ENCODE results near the gene ZBED3. TPM values are rescaled to one million over a fixed set of nuclear protein-coding genes. Genes with fewer than 3 reads are reported as not detected.

The ZBED3 gene
- total and polyA plus RNA-seq, 8 donors = 3.1 to 132 (median 6.9) TPM

- no peaks in the 10 kb centered on the region for H3K9me3 ChIP-seq
- DNase-seq = peak in 1 of 2 donors; percentile 63
- intact Hi-C loops (cut with DNase I; ENCODE audit: low total_unique reads) = no loop called here
- H3K27ac ChIP-seq = no peak overlapping the region
- H3K36me3 ChIP-seq = no peaks in the 10 kb centered on the region
- peaks cover 0 to 12% (median 5%) of the 10 kb centered on the region in 4 donors for H3K4me1 ChIP-seq
- no peak overlapping the region for H3K4me3 ChIP-seq
- no peaks in the 10 kb centered on the region for H3K27me3 ChIP-seq
- WGBS, 5 donors = 80 to 90% (median 81%) methylated on average over 9 of the region's 9 CpGs
- TF ChIP-seq CTCF (IDR thresholded peaks at IDR 0.05) (peak in 2 of 7 experiments; percentile 11 to 16), POLR2A (IDR thresholded peaks at IDR 0.05) (no peak)
These were observed 42.4 kb upstream of the ZBED3 start for GRCh38 chr5:77129391-77129990.

- Histone ChIP-seq H3K27me3 (no peaks in the 10 kb centered on the region), H3K9me3 (no peaks in the 10 kb centered on the region), H3K36me3 (peaks cover 0 to 3% (median 1%) of the 10 kb centered on the region in 4 donors), H3K27ac (no peak overlapping the region), H3K4me3 (no peak overlapping the region), H3K4me1 (peaks cover 0 to 11% (median 3%) of the 10 kb centered on the region in 4 donors)
- DNase-seq = no peak
- intact Hi-C loops (cut with DNase I; ENCODE audit: low total_unique reads) = no loop called here
- TF ChIP-seq POLR2AphosphoS5 (IDR thresholded peaks at IDR 0.05) (no peak), EP300 (IDR thresholded peaks at IDR 0.05) (no peak), CTCF (IDR thresholded peaks at IDR 0.05) (no peak), POLR2A (IDR thresholded peaks at IDR 0.05) (no peak)
- WGBS, 5 donors = 83 to 90% (median 89%) methylated on average over 5 of the region's 5 CpGs
These were observed 41.5 kb upstream of the ZBED3 start for GRCh38 chr5:77128411-77129061.

GRCh38 chr5:77123057-77123456 lies 36.0 kb upstream of the ZBED3 start:
- no peak for TF ChIP-seq POLR2AphosphoS5 (IDR thresholded peaks at IDR 0.05)
- no peak for TF ChIP-seq POLR2A (IDR thresholded peaks at IDR 0.05)
- no peak for TF ChIP-seq EP300 (IDR thresholded peaks at IDR 0.05)
- TF ChIP-seq CTCF (IDR thresholded peaks at IDR 0.05) = no peak

GRCh38 chr5:77120706-77121105 lies 33.6 kb upstream of the ZBED3 start:
- peaks cover 0 to 19% (median 10%) of the 10 kb centered on the region in 4 donors for H3K36me3 ChIP-seq
- no peaks in the 10 kb centered on the region for H3K9me3 ChIP-seq
- DNase-seq = no peak
- intact Hi-C loops (cut with DNase I; ENCODE audit: low total_unique reads) = no loop called here
- H3K27ac ChIP-seq = no peak overlapping the region
- WGBS, 5 donors = 89 to 97% (median 91%) methylated on average over 2 of the region's 2 CpGs
- TF ChIP-seq POLR2A (IDR thresholded peaks at IDR 0.05) (no peak), CTCF (IDR thresholded peaks at IDR 0.05) (no peak), EP300 (IDR thresholded peaks at IDR 0.05) (no peak), POLR2AphosphoS5 (IDR thresholded peaks at IDR 0.05) (no peak)
- no peaks in the 10 kb centered on the region for H3K27me3 ChIP-seq
- H3K4me3 ChIP-seq = no peak overlapping the region
- no peaks in the 10 kb centered on the region for H3K4me1 ChIP-seq

More at GRCh38 chr5:77123057-77123456, 36.0 kb upstream of the ZBED3 start:
- Histone ChIP-seq H3K9me3 (no peaks in the 10 kb centered on the region), H3K4me1 (no peaks in the 10 kb centered on the region), H3K36me3 (peaks cover 0 to 19% (median 10%) of the 10 kb centered on the region in 4 donors), H3K27ac (no peak overlapping the region), H3K4me3 (no peak overlapping the region), H3K27me3 (no peaks in the 10 kb centered on the region)
- intact Hi-C loops (cut with DNase I; ENCODE audit: low total_unique reads) = no loop called here
- DNase-seq = no peak
- 91 to 96% (median 95%) methylated on average over 6 of the region's 6 CpGs for WGBS, 5 donors

All from stomach (tissue), 9 donors.